ENCODE measurements around the gene PUM2.

The PUM2 gene

GRCh38 chr2:20217041-20217970 lies 133.3 kb downstream of the PUM2 start:
- H3K9me3 ChIP-seq (replicated peaks; ENCODE audit: low read length): no peaks in the 10 kb centered on the region
- no peaks in the 10 kb centered on the region for H3K27me3 ChIP-seq (ENCODE audit: control insufficient read depth, insufficient read depth, low read length)
- H3K4me3 ChIP-seq (ENCODE audit: low read length): no peak overlapping the region
- no peaks in the 10 kb centered on the region for H3K36me3 ChIP-seq (ENCODE audit: insufficient read depth, low read length)
- no peak overlapping the region for H3K4me2 ChIP-seq (ENCODE audit: low read length)
- peaks cover 7% of the 10 kb centered on the region for H3K4me1 ChIP-seq (ENCODE audit: control insufficient read depth, insufficient read depth, low read length)
- no peak overlapping the region for H3K9ac ChIP-seq (ENCODE audit: low read depth, low read length)

- Histone ChIP-seq H3K36me3 (ENCODE audit: insufficient read depth, low read length) (no peaks in the 10 kb centered on the region), H3K4me3 (ENCODE audit: low read length) (no peak overlapping the region), H3K27me3 (ENCODE audit: control insufficient read depth, insufficient read depth, low read length) (no peaks in the 10 kb centered on the region), H3K4me2 (ENCODE audit: low read length) (no peak overlapping the region), H3K9ac (ENCODE audit: low read depth, low read length) (no peak overlapping the region), H3K9me3 (replicated peaks; ENCODE audit: low read length) (no peaks in the 10 kb centered on the region), H3K4me1 (ENCODE audit: control insufficient read depth, insufficient read depth, low read length) (peaks cover 3% of the 10 kb centered on the region)
Observed at GRCh38 chr2:20216130-20217025, 134.3 kb downstream of the PUM2 start.

DNA sequence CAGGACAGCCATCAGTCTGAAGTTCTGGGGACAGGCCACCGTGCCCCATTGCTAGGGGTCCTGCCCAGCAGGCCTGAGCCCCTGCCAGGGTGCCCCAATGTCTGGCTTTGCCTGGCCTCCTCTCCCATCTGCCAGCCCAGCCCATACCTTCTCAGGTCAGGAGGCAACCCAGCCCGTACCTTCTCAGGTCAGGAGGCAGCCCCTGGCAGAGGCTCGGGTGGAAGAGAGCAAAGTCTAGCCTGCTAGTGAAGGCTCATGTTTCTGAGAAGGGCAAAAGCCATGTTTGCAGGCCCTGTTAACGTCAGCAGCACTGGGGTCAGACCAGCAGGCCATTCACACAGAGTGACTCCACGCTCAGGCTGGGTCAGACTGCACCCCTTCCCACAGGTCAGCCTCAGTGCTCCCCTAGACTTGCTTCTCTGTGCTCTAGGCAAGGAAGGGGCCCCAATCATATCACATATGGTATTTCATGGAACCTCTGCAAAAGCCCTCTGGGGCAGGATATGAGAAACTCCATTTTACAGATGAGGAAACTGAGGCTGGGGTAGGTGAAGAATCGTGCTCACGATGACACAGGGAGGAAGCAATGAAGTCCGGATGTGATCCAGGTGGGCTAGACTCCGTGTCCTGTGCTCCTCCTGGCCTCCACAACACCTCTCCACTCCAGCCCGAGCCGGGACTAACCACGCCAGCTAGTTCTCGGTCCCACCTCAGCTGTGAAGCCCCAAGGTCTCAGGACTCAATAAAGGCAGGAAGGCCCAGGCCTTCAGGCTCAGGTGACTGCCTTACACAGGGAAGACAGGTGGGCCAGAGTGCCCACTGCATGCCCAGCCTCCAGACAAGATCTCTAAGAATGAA lies 135.2 kb downstream of the PUM2 start:
- no peak overlapping the region for H3K4me3 ChIP-seq (ENCODE audit: low read length)
- H3K4me2 ChIP-seq (ENCODE audit: low read length): no peak overlapping the region
- no peaks in the 10 kb centered on the region for H3K9me3 ChIP-seq (replicated peaks; ENCODE audit: low read length)
- no peak overlapping the region for H3K9ac ChIP-seq (ENCODE audit: low read depth, low read length)
- no peaks in the 10 kb centered on the region for H3K27me3 ChIP-seq (ENCODE audit: control insufficient read depth, insufficient read depth, low read length)
- H3K4me1 ChIP-seq (ENCODE audit: control insufficient read depth, insufficient read depth, low read length): no peaks in the 10 kb centered on the region
- no peaks in the 10 kb centered on the region for H3K36me3 ChIP-seq (ENCODE audit: insufficient read depth, low read length)

DNA sequence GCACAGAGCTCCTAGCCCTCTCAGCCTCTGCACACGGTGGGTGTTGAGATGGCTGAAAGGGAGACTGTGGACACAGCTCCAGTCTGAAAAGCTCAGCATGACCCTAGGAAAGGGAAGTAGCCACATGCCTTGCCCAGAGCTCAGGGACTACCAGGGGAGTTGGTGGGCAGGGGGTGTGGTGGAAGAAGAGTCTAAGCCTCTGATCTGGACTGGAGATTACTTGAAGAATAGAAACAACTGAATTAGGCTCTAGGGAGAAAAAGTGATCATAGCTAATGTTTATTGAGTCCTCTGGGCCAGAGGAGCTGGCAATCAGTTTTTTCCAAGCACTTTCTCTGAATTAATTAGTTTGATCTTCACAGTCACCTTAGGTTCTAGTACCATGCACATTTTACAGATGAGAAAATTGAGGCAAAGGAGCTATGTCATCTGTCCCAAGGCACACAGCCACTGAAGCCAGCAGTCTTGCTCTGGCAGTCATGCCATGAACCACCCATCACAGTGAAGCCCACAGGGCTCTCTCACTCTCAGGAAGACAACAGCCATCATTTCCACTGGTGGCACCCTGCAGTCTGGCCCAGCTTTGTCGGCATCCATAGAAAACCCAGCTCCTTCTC lies 136.0 kb downstream of the PUM2 start:
- no peak overlapping the region for H3K4me2 ChIP-seq (ENCODE audit: low read length)
- no peaks in the 10 kb centered on the region for H3K4me1 ChIP-seq (ENCODE audit: control insufficient read depth, insufficient read depth, low read length)
- no peaks in the 10 kb centered on the region for H3K36me3 ChIP-seq (ENCODE audit: insufficient read depth, low read length)
- no peak overlapping the region for H3K4me3 ChIP-seq (ENCODE audit: low read length)
- no peaks in the 10 kb centered on the region for H3K9me3 ChIP-seq (replicated peaks; ENCODE audit: low read length)
- no peak overlapping the region for H3K9ac ChIP-seq (ENCODE audit: low read depth, low read length)
- no peaks in the 10 kb centered on the region for H3K27me3 ChIP-seq (ENCODE audit: control insufficient read depth, insufficient read depth, low read length)

DNA sequence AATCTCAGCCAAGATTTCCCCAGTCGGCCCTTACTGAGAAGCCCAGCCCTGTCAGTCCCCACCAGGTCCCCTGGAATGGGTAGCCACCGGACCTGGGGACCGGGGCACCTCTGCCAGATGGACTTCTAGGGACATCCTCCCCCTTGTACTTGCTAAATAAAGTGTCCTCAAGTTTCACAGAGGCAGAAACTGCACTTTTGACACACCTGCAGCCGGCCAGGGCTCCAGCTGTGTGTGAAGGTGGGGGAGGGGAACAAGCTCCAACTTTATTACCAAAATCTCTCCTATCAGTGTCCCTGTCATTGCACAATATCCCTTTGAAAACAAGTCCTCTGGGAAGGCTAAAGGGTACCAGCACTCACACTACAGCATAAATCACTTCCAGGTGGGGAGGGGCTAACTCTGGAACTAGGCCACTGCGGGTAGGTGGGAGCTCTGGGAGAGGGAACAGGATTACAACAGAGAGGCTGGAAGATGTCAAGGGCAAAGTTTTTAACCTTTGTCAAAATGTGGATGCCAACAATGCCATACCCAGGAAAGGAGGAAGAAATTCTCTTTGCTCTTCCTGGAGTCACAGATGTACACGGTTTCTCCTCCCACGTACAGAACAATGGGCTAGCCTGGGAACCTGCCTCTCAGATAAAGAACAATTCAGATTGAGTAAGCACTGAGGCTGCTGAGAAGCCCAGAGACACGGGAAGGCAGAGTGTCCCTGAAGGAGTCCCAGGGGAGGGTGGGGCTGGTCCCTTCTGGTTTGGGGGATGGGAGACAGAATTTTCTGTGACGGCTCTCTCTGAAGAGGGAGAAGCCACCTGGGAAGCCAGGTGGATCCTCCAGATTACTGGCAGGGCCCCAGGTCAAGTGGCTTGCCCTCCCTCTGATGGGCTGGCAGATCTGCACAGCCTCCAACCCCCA lies 136.7 kb downstream of the PUM2 start:
- Histone ChIP-seq H3K4me2 (ENCODE audit: low read length) (no peak overlapping the region), H3K36me3 (ENCODE audit: insufficient read depth, low read length) (no peaks in the 10 kb centered on the region), H3K9ac (ENCODE audit: low read depth, low read length) (no peak overlapping the region), H3K4me1 (ENCODE audit: control insufficient read depth, insufficient read depth, low read length) (no peaks in the 10 kb centered on the region), H3K9me3 (replicated peaks; ENCODE audit: low read length) (no peaks in the 10 kb centered on the region), H3K27me3 (ENCODE audit: control insufficient read depth, insufficient read depth, low read length) (no peaks in the 10 kb centered on the region), H3K4me3 (ENCODE audit: low read length) (no peak overlapping the region)

DNA sequence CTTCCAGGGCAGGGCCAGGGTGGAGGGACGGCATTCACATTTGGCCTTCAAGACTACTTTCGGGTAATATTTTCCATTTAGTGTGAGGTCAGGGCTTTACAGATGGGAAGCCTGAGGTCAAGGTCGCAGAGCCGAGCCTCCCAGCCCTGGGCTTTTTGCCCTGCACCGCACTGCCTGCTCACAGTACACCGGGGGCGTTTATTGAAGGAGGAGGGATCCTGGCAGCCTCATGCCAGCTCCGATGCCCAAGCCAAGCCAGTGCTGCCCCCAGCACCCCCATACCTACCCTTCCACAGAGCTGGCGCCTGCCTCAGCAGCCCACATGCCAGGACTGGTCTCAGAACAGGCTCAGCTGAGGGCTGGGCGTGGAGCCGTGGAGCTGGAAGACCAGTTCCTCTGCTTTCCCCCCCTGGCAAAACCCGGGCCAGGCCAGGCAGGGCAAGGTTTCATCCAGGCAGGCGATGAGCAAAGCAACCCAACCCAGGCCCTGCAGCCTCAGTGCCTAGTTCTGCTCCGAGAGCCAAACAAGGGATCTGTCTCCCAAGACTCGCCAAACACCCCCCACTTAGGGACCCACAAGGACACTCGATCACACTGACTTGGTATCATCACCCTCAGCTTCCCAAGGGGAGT lies 137.7 kb downstream of the PUM2 start:
- Histone ChIP-seq H3K9ac (ENCODE audit: low read depth, low read length) (no peak overlapping the region), H3K4me1 (ENCODE audit: control insufficient read depth, insufficient read depth, low read length) (no peaks in the 10 kb centered on the region), H3K4me2 (ENCODE audit: low read length) (no peak overlapping the region), H3K27me3 (ENCODE audit: control insufficient read depth, insufficient read depth, low read length) (no peaks in the 10 kb centered on the region), H3K36me3 (ENCODE audit: insufficient read depth, low read length) (no peaks in the 10 kb centered on the region), H3K9me3 (replicated peaks; ENCODE audit: low read length) (no peaks in the 10 kb centered on the region), H3K4me3 (ENCODE audit: low read length) (no peak overlapping the region)

- no peaks in the 10 kb centered on the region for H3K27me3 ChIP-seq (ENCODE audit: control insufficient read depth, insufficient read depth, low read length)
- H3K36me3 ChIP-seq (ENCODE audit: insufficient read depth, low read length): no peaks in the 10 kb centered on the region
- no peaks in the 10 kb centered on the region for H3K9me3 ChIP-seq (replicated peaks; ENCODE audit: low read length)
- H3K9ac ChIP-seq (ENCODE audit: low read depth, low read length): no peak overlapping the region
- H3K4me1 ChIP-seq (ENCODE audit: control insufficient read depth, insufficient read depth, low read length): no peaks in the 10 kb centered on the region
- H3K4me2 ChIP-seq (ENCODE audit: low read length): no peak overlapping the region
- no peak overlapping the region for H3K4me3 ChIP-seq (ENCODE audit: low read length)
Observed at GRCh38 chr2:20212459-20212870, 138.2 kb downstream of the PUM2 start.

DNA sequence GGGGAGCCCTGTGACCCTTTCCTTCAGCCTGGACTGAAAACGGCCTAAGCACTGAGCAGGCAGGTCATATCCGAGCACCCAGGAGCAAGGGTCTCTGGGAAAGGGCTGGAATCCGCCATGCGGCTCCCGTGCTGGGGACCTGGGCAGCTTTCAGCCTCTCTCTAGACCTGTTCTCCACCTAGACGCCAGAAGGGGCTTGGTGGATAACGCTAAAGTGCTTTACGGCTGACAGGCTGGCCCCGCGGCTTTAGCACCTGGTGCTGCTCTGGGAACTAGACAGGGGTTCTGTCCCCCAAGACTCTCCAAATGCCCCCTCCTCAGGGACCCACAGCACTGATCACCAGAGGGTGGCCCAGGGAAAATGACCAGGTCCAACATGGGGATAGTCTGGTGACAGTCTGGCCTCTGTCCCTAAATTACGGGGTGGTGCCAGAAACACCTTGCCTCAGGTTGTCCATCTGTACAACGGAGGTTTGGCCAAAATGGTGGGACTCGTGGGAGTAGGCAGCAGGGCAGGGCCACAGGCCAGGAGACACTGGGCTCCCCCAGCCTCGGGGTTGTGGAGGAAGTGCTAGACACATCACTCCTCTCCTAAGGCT lies 138.7 kb downstream of the PUM2 start:
- no peak overlapping the region for H3K4me2 ChIP-seq (ENCODE audit: low read length)
- H3K27me3 ChIP-seq (ENCODE audit: control insufficient read depth, insufficient read depth, low read length): no peaks in the 10 kb centered on the region
- H3K9ac ChIP-seq (ENCODE audit: low read depth, low read length): no peak overlapping the region
- no peak overlapping the region for H3K4me3 ChIP-seq (ENCODE audit: low read length)
- no peaks in the 10 kb centered on the region for H3K36me3 ChIP-seq (ENCODE audit: insufficient read depth, low read length)
- H3K9me3 ChIP-seq (replicated peaks; ENCODE audit: low read length): no peaks in the 10 kb centered on the region
- no peaks in the 10 kb centered on the region for H3K4me1 ChIP-seq (ENCODE audit: control insufficient read depth, insufficient read depth, low read length)

DNA sequence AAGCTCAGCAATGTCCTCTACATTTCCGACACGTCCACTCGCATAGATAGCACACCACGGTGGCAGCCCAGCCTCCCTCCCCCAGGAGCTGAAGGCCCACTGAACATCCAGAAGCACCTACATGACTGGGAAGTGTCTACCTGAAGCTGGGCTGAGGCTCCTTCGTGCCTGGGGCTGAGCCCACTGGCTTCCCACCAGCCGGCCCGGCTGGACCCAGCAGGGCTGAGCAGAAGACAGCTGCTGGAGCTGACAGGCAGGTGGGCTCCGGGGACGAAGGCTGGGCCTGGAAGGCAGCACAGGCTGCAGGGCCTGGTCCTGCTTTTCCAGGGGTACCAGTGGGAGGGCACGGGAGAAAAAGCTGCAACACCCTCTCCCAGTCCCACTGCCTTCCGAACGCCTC lies 139.2 kb downstream of the PUM2 start:
- Histone ChIP-seq H3K27me3 (ENCODE audit: control insufficient read depth, insufficient read depth, low read length) (no peaks in the 10 kb centered on the region), H3K4me1 (ENCODE audit: control insufficient read depth, insufficient read depth, low read length) (no peaks in the 10 kb centered on the region), H3K9ac (ENCODE audit: low read depth, low read length) (no peak overlapping the region)

More for the DNA sequence above, 139.2 kb downstream of the PUM2 start:
- no peak overlapping the region for H3K4me3 ChIP-seq (ENCODE audit: low read length)
- H3K4me2 ChIP-seq (ENCODE audit: low read length): no peak overlapping the region
- no peaks in the 10 kb centered on the region for H3K9me3 ChIP-seq (replicated peaks; ENCODE audit: low read length)
- H3K36me3 ChIP-seq (ENCODE audit: insufficient read depth, low read length): no peaks in the 10 kb centered on the region

Measured in skeletal muscle satellite cell (primary cell).